ENCODE data around the gene TRPC4AP.

The TRPC4AP gene

DNA sequence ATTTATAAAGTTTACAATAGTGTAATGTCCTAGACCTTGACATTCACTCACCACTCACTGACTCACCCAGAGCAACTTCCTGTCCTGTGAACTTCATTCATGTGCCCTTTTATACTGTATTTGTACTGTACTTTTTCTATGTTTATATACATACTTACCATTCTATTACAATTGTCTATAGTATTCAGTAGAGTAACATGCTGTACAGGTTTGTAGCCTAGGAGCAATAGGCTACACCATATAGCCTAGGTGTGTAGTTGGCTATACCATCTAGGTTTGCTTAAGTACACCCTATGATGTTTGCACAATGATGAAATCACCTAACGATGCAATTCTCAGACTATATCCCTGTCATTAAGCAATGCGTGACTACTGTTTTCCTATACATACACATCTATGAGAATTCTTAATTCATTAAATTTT lies 37.1 kb upstream of the TRPC4AP start:
- no peak for DNase-seq (ENCODE audit: low read depth)
- no peak overlapping the region for H3K4me3 ChIP-seq (ENCODE audit: low read length)
- TF ChIP-seq, protein P1, sequence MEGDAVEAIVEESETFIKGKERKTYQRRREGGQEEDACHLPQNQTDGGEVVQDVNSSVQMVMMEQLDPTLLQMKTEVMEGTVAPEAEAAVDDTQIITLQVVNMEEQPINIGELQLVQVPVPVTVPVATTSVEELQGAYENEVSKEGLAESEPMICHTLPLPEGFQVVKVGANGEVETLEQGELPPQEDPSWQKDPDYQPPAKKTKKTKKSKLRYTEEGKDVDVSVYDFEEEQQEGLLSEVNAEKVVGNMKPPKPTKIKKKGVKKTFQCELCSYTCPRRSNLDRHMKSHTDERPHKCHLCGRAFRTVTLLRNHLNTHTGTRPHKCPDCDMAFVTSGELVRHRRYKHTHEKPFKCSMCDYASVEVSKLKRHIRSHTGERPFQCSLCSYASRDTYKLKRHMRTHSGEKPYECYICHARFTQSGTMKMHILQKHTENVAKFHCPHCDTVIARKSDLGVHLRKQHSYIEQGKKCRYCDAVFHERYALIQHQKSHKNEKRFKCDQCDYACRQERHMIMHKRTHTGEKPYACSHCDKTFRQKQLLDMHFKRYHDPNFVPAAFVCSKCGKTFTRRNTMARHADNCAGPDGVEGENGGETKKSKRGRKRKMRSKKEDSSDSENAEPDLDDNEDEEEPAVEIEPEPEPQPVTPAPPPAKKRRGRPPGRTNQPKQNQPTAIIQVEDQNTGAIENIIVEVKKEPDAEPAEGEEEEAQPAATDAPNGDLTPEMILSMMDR (conservative IDR thresholded peaks at IDR 0.05; ENCODE audit: low read length), result no peak

DNA sequence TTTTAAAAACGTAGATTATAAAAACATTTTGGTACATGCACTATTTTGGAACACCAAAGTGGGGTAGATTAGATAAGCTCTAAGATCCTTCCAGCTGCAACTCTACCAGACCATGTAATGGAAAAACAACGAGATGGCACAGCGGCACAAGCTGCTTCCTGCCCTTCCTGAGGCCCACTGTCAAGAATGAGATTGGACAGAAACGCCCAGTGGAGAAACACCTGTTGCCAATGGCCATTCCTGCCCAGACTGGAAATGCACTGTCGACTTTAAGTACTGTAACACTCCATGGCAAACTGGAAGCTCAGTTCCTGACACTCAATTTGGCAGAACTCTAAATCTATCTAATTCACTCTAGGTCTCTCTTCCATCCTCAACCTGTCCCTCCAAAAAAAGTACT lies 33.1 kb upstream of the TRPC4AP start:
- DNase-seq (ENCODE audit: low read depth), result no peak

DNA sequence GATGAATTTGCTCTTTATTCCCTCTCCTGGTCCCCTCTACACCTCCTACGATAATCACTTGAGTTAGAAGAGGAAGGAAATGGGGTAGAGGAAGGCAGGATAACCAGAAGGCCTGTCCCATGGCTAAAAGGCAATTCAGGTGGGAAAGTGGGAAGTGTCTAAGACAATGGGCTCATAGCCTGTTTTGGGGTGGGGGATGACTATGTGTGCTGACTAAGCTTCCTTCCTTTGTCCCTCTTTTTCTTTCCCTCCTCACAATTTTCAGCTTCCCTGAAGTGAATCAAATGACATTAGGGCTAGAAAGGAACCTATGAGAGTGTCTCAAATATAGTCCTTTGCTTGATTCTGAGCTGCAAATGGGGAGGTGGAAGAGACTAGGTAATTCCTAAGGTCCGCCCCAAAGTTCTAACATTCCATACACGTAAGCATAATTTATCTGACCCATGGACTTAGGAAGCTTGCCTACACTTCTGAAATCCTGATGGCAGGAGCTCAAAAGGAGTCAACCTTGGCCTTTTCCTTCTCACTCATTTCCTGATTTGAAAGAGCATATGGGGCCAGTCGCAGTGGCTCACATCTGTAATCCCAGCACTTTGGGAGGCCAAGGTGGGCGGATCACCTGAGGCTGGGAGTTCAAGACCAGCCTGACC lies 30.3 kb upstream of the TRPC4AP start:
- no peak for DNase-seq (ENCODE audit: low read depth)
- no peak overlapping the region for H3K4me3 ChIP-seq (ENCODE audit: low read length)
- TF ChIP-seq, protein P1 (conservative IDR thresholded peaks at IDR 0.05; ENCODE audit: low read length), result no peak

More for the DNA sequence above, 33.1 kb upstream of the TRPC4AP start:
- no peak overlapping the region for H3K4me3 ChIP-seq (ENCODE audit: low read length)
- TF ChIP-seq, protein P1 (conservative IDR thresholded peaks at IDR 0.05; ENCODE audit: low read length), result no peak

DNA sequence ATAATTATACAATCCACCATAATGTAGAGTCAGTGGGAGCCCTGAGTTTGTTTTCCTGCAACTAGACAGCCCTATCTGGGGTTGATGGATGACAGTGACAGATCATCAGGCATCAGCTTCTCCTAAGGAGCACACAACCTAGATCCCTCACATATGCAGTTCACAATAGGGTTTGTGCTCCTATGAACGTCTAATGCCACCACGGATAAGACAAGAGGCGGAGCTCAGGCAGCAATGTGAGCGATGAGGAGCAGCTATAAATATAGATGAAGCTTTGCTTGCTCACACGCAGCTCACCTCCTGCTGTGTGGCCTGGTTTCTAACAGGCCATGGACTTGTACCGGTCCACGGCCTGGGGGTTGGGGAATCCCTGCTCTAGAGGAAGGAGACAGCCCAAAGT lies 28.6 kb upstream of the TRPC4AP start:
- no peak for DNase-seq (ENCODE audit: low read depth)
- TF ChIP-seq, protein P1 (conservative IDR thresholded peaks at IDR 0.05; ENCODE audit: low read length), result no peak

DNA sequence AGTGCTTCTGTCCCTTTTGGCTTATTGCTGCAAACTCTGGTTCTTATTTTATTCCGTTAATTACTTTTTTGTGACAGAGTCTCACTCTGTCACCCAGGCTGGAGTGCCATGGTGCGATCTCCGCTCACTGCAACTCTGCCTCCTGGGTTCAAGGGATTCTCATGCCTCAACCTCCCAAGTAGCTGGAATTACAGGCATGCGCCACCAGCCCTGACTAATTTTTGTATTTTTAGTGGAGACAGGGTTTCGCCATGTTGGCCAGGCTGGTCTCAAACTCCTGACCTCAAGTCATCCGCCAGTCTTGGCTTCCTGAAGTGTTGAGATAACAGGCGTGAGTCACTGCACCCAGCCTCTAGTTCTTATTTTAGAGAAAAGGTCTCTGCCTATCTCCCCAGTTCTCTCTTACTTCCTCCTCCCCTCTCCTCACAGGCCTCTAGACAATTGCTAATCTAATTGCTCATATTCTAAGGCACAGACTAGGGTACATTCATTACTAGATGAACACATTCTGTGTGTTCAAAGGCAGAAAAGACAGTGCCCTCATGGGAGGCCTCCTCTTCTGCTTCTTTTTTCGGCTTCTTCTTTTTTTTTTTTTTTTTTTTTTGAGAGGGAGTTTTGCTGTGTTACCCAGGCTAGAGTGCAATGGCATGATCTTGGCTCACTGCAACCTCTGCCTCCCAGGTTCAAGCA lies 27.6 kb upstream of the TRPC4AP start:
- no peak for DNase-seq (ENCODE audit: low read depth)
- TF ChIP-seq, protein P1 (conservative IDR thresholded peaks at IDR 0.05; ENCODE audit: low read length), result no peak

More for the DNA sequence above, 28.6 kb upstream of the TRPC4AP start:
- no peak overlapping the region for H3K4me3 ChIP-seq (ENCODE audit: low read length)

DNA sequence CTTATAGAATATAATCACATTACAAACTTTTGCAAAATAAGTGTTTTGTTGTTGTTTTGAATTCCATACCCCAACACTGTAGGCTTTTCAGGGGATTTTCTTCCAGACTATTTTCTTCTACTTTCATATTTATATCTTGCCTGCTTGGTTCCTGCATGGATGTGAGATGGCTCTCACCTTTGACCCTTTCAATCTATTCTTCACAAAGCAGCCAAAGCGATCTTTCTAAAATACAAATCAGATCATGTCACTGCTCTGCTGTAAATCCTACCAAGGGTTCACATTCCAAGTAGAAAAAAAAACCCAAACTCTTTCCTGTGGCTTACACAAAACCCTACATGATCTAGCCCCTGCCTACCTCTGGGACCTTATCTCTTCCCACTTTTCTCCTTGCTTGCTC lies 25.0 kb upstream of the TRPC4AP start:
- H3K4me3 ChIP-seq (ENCODE audit: low read length), result no peak overlapping the region
- no peak for DNase-seq (ENCODE audit: low read depth)
- TF ChIP-seq, protein P1 (conservative IDR thresholded peaks at IDR 0.05; ENCODE audit: low read length), result no peak

More for the DNA sequence above, 27.6 kb upstream of the TRPC4AP start:
- H3K4me3 ChIP-seq (ENCODE audit: low read length), result no peak overlapping the region

DNA sequence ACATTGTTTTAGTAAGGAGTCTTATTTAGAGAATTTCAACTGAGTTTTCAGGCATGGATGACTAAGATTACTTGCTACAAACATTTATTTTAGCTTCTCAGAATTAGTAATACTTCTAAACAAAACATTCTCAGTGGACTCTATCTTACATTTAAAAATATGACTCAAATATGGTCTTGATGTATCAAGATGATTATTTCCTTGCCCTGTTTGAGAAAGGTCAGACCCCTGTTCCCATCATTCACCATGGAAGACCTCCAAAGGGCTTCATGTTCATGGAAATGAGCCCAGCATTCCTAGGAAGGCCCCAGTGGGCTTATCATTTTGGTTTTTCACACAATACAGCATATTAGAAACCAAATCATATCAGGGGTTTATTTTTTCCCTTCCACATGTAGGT lies 24.6 kb upstream of the TRPC4AP start:
- TF ChIP-seq, protein P1 (conservative IDR thresholded peaks at IDR 0.05; ENCODE audit: low read length), result no peak
- no peak for DNase-seq (ENCODE audit: low read depth)
- no peak overlapping the region for H3K4me3 ChIP-seq (ENCODE audit: low read length)

Data from AG10803 (cell line).